ENCODE measurements around the gene PBXIP1. TPM values are rescaled to one million over a fixed set of nuclear protein-coding genes. Genes with fewer than 3 reads are reported as not detected.
"Not testable (repeated sequence)": the region's sequence is repeated elsewhere in the genome, so short reads cannot be mapped to it uniquely, and the experiment has no call there.

Gene PBXIP1
- total RNA-seq, 1 donor = 125 TPM

DNA sequence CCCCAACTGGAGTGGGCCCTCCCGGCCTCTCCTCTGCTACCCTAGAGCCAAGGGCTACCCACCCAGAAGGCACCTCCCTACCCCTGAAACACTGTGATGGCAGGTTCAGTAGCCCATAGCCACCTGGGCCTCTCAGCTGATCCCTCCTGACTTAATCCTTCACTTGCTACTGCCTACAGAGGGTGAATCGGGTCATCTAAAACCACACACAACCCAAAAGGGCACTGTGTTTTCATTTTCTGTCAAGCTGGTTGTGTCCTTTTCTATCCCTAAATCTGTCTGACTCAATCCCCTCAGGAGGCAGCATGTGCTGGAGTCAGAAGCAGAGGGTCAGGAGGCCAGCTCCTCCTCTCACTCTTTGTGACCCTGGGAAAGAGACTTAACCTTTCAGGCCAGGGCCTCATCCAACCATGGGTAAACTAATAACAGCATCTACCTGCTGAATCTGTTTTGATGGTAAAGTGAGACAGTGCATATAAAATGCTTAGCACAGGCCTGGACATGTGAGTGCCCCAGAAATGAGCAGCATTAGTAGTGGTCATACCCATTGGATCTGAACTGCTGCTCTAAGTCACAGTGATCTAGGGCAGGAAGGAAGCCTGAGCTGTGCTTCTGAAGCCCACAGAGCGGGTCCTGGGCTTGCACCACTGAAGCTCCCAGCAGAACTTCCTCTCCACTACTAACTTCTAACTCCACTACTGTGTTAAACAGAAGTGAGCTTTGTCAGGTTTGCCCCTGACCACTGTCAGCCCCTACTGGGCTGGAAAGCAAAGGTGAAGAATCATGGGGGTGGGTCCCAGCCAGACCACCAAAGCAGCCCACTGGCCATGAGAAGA lies 30.3 kb downstream of the PBXIP1 start:
- Histone ChIP-seq H3K4me1 (ENCODE audit: insufficient read depth, low read length) (peaks cover 10% of the 10 kb centered on the region), H3K9me3 (ENCODE audit: low read depth, low read length) (no peaks in the 10 kb centered on the region), H3K4me3 (ENCODE audit: low read length) (no peak overlapping the region), H3K27me3 (ENCODE audit: insufficient read depth, low read length) (no peaks in the 10 kb centered on the region)

DNA sequence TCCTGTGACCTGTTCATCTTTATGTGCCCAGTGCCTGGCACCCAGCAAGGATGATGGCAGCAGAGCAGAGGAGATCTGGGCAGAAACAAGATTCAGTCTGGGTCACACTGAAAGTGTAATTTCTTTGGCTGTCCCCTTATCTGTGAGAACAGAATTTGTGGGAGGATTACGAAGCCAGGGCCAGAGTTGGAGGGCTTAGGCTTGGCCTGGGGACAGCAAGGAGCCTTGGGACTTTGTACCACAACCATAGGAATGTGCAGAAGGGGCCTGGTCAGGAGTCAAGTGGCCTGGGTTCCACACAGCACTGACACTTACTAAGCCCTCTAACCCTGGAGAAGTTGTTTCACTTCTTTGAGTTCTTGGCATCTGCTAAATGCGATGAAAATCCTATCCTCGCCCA lies 32.2 kb downstream of the PBXIP1 start:
- no peak overlapping the region for H3K4me3 ChIP-seq (ENCODE audit: low read length)
- H3K27me3 ChIP-seq (ENCODE audit: insufficient read depth, low read length) = no peaks in the 10 kb centered on the region
- H3K4me1 ChIP-seq (ENCODE audit: insufficient read depth, low read length) = peaks cover 10% of the 10 kb centered on the region
- no peaks in the 10 kb centered on the region for H3K9me3 ChIP-seq (ENCODE audit: low read depth, low read length)

DNA sequence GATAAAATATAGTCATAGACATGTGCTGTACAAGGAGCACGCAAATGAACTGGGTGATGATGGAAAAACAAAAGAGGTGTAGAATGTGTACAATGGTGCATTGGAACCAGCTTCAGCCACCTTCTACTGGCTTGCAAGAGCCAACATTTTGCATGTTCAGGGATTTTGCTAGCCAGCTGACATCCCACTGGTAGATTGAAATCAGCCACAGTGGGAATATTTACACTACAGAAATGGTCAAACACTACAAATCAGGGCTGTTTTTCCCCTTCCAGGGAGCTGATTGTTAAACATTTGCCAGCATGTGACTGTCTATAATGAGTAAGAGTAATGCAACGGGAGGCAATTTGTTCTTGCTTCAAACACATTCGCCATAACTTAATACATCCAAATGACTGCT lies 42.6 kb downstream of the PBXIP1 start:
- Histone ChIP-seq H3K27me3 (ENCODE audit: insufficient read depth, low read length) (no peaks in the 10 kb centered on the region), H3K4me1 (ENCODE audit: insufficient read depth, low read length) (no peaks in the 10 kb centered on the region), H3K9me3 (ENCODE audit: low read depth, low read length) (no peaks in the 10 kb centered on the region), H3K4me3 (ENCODE audit: low read length) (no peak overlapping the region)

DNA sequence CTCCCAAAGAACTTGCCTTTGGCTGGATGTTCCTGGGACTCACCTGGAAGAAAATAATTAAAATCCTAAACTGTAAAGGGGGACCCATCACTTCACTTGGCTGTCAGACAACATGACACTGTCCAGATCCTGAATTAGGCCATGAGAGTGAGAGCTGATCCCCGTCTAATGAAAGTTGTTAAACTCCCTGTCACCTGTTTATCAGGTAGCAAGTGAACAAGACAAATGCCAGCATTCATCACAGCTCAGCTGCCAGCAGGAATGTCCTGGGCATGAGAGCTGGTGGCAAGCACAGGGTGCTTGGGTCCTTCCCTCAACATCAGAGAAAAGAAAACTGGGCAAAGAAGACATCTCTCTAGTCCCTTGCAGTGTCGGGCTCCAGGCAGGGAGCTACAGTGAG lies 43.1 kb downstream of the PBXIP1 start:
- H3K27me3 ChIP-seq (ENCODE audit: insufficient read depth, low read length) = no peaks in the 10 kb centered on the region
- no peaks in the 10 kb centered on the region for H3K4me1 ChIP-seq (ENCODE audit: insufficient read depth, low read length)
- no peaks in the 10 kb centered on the region for H3K9me3 ChIP-seq (ENCODE audit: low read depth, low read length)

DNA sequence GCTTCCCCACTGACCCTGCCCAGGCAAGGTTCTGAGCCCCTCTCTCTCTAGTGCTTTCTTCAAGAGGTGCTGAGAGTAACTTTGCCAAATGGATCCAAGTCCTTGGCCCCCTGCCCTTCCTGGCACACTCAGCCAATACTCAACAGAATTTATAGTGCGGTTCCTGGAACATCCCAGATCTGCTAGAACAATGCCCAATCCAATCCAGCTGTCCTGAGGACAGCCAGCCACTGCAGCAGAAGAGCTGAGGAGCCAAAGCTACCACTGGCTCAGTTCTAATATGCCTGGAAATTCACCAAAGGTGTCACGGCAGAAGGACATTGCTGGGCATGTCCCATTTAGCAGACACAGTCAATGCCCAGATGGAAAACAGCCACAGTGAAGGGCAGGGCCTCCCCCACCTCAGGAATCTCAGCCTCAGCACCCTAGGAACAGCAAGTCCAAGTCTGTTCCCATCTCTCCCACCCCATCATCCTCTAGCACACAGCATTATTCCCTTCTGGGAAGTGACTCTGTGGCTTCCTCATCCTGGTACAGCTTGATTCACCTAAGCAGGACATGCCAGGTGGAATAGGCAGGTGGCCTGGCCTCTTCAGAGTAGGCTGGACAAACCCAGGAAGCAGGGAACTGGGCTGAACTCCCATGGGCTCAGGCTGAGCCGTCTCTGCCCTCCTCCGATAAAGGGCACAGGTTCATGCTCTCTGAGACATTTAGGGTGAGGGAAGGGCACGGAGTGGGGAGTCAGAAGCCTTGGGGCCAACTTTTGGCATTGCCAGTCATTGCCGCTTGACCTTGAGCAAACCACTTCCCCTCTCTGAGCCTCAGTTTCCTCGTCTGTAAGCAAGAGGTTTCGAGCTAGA lies 44.0 kb downstream of the PBXIP1 start:
- Histone ChIP-seq H3K9me3 (ENCODE audit: low read depth, low read length) (no peaks in the 10 kb centered on the region), H3K27me3 (ENCODE audit: insufficient read depth, low read length) (no peaks in the 10 kb centered on the region), H3K4me1 (ENCODE audit: insufficient read depth, low read length) (no peaks in the 10 kb centered on the region), H3K4me3 (ENCODE audit: low read length) (no peak overlapping the region)

More for the DNA sequence above, 43.1 kb downstream of the PBXIP1 start:
- no peak overlapping the region for H3K4me3 ChIP-seq (ENCODE audit: low read length)

DNA sequence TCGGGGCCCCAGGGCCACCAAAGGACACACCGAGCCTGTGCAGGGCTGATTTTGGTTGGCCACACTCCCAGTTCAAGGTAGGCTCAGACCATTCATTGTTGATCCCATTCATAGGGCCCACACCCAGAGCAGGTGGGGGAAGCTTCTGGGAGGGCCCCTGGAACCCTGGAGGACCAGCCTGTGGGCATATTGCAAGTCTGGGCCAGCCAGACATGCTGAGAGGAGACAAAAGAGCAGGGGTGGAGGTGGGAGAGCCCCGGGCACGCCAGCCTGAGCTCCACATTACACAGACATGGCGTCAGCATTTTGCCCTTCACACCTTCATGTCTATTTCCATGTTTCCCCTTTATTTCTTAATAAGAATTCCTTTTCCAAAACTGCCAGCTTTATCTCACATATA lies 45.0 kb downstream of the PBXIP1 start:
- H3K4me3 ChIP-seq (ENCODE audit: low read length) = no peak overlapping the region
- H3K9me3 ChIP-seq (ENCODE audit: low read depth, low read length) = no peaks in the 10 kb centered on the region
- H3K4me1 ChIP-seq (ENCODE audit: insufficient read depth, low read length) = no peaks in the 10 kb centered on the region
- no peaks in the 10 kb centered on the region for H3K27me3 ChIP-seq (ENCODE audit: insufficient read depth, low read length)

DNA sequence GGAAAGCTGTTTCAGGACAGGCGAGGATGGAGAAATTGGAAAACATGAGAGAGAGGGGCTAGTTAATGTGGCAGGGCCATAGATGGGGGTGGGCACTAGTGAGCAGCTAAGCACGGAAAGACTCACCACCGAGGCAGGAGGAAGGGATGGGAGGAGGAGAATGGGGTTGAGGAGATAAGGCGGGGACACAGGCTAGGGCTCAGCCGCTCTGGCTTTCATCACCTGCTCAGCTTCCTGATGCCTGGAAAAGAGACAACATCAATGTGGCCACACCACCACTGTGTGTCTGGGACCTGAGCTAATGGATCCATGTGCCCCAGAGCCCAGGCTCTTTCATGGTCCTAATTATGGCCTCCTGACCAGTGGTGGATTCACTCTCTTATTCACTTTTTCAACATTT lies 47.0 kb downstream of the PBXIP1 start:
- no peaks in the 10 kb centered on the region for H3K4me1 ChIP-seq (ENCODE audit: insufficient read depth, low read length)
- no peak overlapping the region for H3K4me3 ChIP-seq (ENCODE audit: low read length)
- H3K27me3 ChIP-seq (ENCODE audit: insufficient read depth, low read length) = no peaks in the 10 kb centered on the region
- H3K9me3 ChIP-seq (ENCODE audit: low read depth, low read length) = no peaks in the 10 kb centered on the region

DNA sequence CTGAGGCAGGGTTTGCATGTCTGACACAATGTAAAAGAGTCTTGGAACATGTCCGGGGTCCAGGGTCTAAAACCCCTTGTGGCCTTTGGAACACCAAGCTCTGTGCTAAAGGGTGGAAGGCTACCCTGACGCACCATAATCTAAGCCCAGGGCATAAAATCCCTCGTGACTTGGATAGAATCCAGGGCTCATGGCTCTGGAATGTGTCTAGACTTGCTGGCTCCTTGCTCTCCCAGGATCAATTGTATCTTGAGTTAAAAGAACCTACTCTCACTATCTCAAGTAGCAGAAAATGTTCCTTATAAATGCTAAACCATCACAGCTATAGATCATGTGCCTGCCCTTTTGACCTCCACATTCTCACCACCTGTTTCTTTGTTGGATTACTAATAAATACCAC lies 47.8 kb downstream of the PBXIP1 start:
- H3K27me3 ChIP-seq (ENCODE audit: insufficient read depth, low read length); H3K4me3 ChIP-seq (ENCODE audit: low read length); H3K9me3 ChIP-seq (ENCODE audit: low read depth, low read length); H3K4me1 ChIP-seq (ENCODE audit: insufficient read depth, low read length): not testable (repeated sequence)

DNA sequence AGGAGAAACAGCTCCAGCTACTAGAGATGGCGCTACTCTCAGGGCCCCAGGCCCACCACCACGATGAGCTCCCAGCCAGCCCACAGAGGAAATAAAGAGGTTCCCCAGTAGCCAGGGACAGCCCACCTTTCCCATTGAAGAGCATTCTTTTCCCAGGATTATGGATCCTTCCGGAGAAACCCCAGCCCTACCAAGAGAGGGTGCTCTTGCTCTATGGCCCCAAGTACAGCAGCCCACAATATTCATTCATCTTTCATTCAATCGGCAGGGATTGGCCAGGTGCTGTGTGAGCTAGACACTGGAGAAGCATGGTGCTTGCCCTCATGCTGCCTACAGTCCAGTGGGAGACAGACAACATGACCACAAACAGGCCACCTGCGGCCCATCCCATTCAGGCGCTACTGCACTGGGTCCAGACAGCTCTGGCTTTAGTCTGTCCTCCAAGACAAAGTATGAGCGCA lies 49.2 kb downstream of the PBXIP1 start:
- Histone ChIP-seq H3K4me3 (ENCODE audit: low read length) (no peak overlapping the region), H3K9me3 (ENCODE audit: low read depth, low read length) (no peaks in the 10 kb centered on the region), H3K27me3 (ENCODE audit: insufficient read depth, low read length) (no peaks in the 10 kb centered on the region), H3K4me1 (ENCODE audit: insufficient read depth, low read length) (no peaks in the 10 kb centered on the region)

DNA sequence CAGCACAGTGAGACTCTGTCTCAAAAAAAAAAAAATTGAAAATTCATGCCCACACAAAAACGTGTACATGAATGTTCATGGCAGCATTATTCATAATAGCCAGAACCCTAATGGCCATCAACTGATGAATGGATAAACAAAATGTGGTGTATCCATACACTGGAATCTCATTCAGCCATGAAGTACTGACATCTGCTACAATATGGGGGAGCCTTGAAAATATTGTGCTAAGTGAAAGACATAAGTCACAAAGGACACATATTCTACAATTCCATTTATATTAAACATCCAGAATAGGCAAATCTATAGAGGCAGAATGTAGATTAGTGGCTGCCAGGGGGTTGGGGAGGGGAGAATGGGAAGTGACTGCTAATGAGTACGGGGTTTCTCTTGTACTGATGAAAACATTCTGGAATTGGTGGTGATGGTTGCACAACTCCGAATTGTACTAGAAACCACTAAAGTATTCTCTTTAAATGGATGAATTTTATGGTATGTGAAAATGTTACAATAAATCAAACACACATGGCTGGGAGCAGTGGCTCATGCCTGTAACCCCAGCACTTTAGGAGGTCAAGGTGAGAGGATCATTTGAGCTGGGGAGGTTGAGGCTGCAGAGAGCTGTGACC lies 52.8 kb downstream of the PBXIP1 start:
- Histone ChIP-seq H3K27me3 (ENCODE audit: insufficient read depth, low read length) (no peaks in the 10 kb centered on the region), H3K9me3 (ENCODE audit: low read depth, low read length) (no peaks in the 10 kb centered on the region), H3K4me1 (ENCODE audit: insufficient read depth, low read length) (no peaks in the 10 kb centered on the region), H3K4me3 (ENCODE audit: low read length) (no peak overlapping the region)

DNA sequence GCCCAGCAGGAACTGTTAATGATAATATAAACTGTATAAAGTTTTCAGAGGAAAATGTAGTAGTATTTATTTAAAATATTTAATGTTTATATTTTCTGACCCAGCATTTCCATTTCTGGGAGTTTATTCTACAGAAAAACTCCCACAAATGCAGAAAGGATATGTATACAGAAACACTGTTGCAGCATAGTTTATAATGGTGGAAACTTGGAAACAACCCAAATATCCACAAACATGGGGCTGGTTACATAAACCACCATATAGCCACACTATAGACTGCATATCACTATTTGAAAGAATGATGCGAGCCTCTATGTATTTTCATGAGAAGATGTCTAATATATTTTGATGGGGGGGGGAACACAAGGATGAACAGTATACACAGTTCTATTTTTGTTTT lies 54.3 kb downstream of the PBXIP1 start:
- Histone ChIP-seq H3K4me1 (ENCODE audit: insufficient read depth, low read length) (no peaks in the 10 kb centered on the region), H3K9me3 (ENCODE audit: low read depth, low read length) (no peaks in the 10 kb centered on the region), H3K27me3 (ENCODE audit: insufficient read depth, low read length) (no peaks in the 10 kb centered on the region), H3K4me3 (ENCODE audit: low read length) (no peak overlapping the region)

DNA sequence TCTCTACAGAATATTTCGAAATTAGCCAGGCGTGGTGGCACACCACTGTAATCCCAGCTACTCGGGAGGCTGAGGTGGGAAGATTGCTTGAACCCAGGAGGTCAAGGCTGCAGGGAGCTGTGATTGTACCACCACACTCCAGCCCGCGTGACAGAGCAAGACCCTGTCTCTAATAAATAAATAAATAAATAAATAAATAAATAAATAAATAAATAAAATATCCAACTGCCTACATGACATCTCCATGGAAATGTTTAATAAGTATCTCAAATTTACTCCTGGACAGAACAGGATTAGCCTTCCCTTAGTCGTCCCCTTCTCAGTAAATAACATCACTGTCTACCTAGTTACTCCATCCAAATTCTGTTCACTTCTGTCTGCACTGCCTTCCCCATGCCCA lies 56.9 kb downstream of the PBXIP1 start:
- no peaks in the 10 kb centered on the region for H3K27me3 ChIP-seq (ENCODE audit: insufficient read depth, low read length)
- H3K4me1 ChIP-seq (ENCODE audit: insufficient read depth, low read length) = no peaks in the 10 kb centered on the region
- no peaks in the 10 kb centered on the region for H3K9me3 ChIP-seq (ENCODE audit: low read depth, low read length)
- no peak overlapping the region for H3K4me3 ChIP-seq (ENCODE audit: low read length)

DNA sequence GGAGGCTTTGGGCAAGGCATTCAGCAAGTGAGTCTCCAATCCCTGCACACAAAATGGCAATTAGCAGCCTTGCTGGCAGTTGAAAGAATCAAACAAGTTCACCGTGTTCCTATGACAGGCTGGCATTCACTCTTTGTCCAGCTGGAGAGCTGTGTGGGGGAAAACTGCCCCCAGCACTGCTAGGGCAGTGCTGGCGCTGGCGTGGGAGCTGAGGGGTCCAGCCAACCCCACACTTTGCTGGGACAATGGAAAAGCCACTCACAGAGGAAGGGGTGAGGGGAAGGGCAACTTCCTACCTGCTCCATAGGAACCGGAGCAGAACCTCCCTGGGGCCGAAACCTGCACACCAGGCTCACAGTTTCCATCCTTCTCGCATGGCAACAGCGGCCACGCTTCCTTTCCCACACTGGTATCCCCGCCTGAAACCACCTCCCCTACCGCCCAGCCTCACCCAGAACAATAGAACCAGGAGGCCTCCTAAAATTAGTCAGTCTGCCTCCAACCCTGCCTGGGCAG lies 59.1 kb downstream of the PBXIP1 start:
- no peaks in the 10 kb centered on the region for H3K27me3 ChIP-seq (ENCODE audit: insufficient read depth, low read length)
- H3K4me1 ChIP-seq (ENCODE audit: insufficient read depth, low read length) = no peaks in the 10 kb centered on the region
- no peaks in the 10 kb centered on the region for H3K9me3 ChIP-seq (ENCODE audit: low read depth, low read length)
- H3K4me3 ChIP-seq (ENCODE audit: low read length) = no peak overlapping the region

DNA sequence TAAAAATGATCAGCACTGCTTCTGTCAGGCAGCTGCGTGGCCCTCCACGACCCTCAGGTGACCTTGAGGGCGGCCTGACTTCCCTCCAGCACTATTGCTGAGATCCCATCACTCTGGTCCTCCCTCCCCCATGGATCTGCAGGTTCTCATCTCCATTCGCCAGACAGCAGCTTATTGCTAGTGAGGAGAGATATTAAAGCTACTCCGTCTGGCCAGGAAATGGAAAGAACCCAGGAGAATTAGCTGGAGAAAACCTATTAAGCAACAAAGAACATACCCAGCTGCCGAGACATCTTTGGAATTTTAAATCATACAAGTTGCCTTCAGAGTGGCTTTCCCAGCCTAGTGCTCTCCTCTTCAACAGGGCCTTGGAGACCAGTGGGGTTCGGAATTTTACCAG lies 60.1 kb downstream of the PBXIP1 start:
- no peaks in the 10 kb centered on the region for H3K9me3 ChIP-seq (ENCODE audit: low read depth, low read length)
- no peaks in the 10 kb centered on the region for H3K27me3 ChIP-seq (ENCODE audit: insufficient read depth, low read length)
- H3K4me1 ChIP-seq (ENCODE audit: insufficient read depth, low read length) = no peaks in the 10 kb centered on the region
- no peak overlapping the region for H3K4me3 ChIP-seq (ENCODE audit: low read length)

Measured in mononuclear cell (primary cell).